ENCODE results near the gene COPS4. TPM values are rescaled to one million over a fixed set of nuclear protein-coding genes. Genes with fewer than 3 reads are reported as not detected.

The COPS4 gene
- total and polyA plus RNA-seq, 10 of the 15 experiments (the other 5 are each of a cell fraction or from before 2014, with no cell fraction given) = 34.2 to 159 (median 66.7) TPM

DNA sequence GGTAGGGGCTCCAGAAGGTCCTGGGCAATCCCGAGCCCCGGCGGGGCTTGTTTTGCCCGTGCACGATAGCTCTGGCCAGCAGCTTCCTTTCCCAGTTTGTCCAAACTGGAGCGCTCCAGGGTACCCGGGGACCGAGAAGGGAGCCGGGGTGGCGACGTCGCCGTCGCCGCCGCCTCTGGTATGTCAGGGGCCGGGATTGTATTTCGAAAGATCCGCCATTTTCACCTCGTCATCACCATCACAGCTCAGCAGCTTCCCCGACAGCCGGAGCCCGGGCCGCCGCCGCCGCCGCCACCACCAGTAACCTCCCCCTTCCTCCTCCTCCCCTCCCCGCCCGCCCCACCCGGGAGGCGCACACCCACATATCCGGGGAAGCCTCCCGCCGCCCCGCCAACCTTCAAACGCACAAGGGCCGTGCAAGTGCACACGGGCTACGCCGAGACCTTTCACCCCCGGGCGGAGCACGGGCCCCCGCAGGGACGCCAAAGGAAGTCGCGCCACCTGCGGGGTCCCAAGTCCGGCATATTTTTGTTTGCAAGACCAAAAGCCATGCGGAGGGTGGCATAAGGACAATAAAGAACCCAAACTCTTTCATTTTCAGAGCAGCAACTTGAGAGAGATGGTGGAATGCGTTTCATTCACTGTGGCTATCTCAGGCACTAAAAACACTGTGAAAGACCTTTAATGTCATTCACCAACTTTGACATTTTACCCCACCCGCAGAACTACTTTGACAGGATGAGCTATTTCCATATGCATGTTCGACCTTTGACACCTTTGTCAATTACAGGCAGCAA is 24.3 kb upstream of the COPS4 start, which contains the start of gene LIN54 (continued):
- TF ChIP-seq ZNF274 (IDR thresholded peaks at IDR 0.05; ENCODE audit: insufficient read depth, insufficient read length) (no peak), HDGF (IDR thresholded peaks at IDR 0.05) (0 out of 2 replicates have a peak, but pooled peaks have one; percentile 51), NFIC (IDR thresholded peaks at IDR 0.05; ENCODE audit: low read depth, low read length) (no peak), IRF4 (IDR thresholded peaks at IDR 0.05; ENCODE audit: low read depth, low read length) (no peak), BHLHE40 (IDR thresholded peaks at IDR 0.05; ENCODE audit: borderline replicate concordance in 1 of 2, low read depth in 2 of 2, low read length in 1 of 2) (peak in 1 of 2 experiments; percentile 71; a peak in 1 of 4 replicates), MYC (IDR thresholded peaks at IDR 0.05; ENCODE audit: insufficient read depth, insufficient read length, insufficient replicate concordance, low read length, severe bottlenecking) (no peak), SRF (IDR thresholded peaks at IDR 0.05; ENCODE audit: low read depth in 2 of 2, low read length in 2 of 2) (no peak), BRCA1 (IDR thresholded peaks at IDR 0.05; ENCODE audit: low read depth, low read length) (no peak)
- TF ChIP-seq, protein P1, sequence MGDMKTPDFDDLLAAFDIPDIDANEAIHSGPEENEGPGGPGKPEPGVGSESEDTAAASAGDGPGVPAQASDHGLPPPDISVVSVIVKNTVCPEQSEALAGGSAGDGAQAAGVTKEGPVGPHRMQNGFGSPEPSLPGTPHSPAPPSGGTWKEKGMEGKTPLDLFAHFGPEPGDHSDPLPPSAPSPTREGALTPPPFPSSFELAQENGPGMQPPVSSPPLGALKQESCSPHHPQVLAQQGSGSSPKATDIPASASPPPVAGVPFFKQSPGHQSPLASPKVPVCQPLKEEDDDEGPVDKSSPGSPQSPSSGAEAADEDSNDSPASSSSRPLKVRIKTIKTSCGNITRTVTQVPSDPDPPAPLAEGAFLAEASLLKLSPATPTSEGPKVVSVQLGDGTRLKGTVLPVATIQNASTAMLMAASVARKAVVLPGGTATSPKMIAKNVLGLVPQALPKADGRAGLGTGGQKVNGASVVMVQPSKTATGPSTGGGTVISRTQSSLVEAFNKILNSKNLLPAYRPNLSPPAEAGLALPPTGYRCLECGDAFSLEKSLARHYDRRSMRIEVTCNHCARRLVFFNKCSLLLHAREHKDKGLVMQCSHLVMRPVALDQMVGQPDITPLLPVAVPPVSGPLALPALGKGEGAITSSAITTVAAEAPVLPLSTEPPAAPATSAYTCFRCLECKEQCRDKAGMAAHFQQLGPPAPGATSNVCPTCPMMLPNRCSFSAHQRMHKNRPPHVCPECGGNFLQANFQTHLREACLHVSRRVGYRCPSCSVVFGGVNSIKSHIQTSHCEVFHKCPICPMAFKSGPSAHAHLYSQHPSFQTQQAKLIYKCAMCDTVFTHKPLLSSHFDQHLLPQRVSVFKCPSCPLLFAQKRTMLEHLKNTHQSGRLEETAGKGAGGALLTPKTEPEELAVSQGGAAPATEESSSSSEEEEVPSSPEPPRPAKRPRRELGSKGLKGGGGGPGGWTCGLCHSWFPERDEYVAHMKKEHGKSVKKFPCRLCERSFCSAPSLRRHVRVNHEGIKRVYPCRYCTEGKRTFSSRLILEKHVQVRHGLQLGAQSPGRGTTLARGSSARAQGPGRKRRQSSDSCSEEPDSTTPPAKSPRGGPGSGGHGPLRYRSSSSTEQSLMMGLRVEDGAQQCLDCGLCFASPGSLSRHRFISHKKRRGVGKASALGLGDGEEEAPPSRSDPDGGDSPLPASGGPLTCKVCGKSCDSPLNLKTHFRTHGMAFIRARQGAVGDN (IDR thresholded peaks at IDR 0.05) = no peak
- TF ChIP-seq, protein P2, sequence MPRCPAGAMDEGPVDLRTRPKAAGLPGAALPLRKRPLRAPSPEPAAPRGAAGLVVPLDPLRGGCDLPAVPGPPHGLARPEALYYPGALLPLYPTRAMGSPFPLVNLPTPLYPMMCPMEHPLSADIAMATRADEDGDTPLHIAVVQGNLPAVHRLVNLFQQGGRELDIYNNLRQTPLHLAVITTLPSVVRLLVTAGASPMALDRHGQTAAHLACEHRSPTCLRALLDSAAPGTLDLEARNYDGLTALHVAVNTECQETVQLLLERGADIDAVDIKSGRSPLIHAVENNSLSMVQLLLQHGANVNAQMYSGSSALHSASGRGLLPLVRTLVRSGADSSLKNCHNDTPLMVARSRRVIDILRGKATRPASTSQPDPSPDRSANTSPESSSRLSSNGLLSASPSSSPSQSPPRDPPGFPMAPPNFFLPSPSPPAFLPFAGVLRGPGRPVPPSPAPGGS (IDR thresholded peaks at IDR 0.05; ENCODE audit: borderline replicate concordance, insufficient read depth, low read depth, low read length, poor library complexity, severe bottlenecking) = no peak
- TF ChIP-seq, protein P3, sequence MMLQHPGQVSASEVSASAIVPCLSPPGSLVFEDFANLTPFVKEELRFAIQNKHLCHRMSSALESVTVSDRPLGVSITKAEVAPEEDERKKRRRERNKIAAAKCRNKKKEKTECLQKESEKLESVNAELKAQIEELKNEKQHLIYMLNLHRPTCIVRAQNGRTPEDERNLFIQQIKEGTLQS (IDR thresholded peaks at IDR 0.05; ENCODE audit: borderline replicate concordance, extremely low read depth, low read depth, low read length) = no peak
- TF ChIP-seq, protein P4, sequence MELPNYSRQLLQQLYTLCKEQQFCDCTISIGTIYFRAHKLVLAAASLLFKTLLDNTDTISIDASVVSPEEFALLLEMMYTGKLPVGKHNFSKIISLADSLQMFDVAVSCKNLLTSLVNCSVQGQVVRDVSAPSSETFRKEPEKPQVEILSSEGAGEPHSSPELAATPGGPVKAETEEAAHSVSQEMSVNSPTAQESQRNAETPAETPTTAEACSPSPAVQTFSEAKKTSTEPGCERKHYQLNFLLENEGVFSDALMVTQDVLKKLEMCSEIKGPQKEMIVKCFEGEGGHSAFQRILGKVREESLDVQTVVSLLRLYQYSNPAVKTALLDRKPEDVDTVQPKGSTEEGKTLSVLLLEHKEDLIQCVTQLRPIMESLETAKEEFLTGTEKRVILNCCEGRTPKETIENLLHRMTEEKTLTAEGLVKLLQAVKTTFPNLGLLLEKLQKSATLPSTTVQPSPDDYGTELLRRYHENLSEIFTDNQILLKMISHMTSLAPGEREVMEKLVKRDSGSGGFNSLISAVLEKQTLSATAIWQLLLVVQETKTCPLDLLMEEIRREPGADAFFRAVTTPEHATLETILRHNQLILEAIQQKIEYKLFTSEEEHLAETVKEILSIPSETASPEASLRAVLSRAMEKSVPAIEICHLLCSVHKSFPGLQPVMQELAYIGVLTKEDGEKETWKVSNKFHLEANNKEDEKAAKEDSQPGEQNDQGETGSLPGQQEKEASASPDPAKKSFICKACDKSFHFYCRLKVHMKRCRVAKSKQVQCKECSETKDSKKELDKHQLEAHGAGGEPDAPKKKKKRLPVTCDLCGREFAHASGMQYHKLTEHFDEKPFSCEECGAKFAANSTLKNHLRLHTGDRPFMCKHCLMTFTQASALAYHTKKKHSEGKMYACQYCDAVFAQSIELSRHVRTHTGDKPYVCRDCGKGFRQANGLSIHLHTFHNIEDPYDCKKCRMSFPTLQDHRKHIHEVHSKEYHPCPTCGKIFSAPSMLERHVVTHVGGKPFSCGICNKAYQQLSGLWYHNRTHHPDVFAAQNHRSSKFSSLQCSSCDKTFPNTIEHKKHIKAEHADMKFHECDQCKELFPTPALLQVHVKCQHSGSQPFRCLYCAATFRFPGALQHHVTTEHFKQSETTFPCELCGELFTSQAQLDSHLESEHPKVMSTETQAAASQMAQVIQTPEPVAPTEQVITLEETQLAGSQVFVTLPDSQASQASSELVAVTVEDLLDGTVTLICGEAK (IDR thresholded peaks at IDR 0.05; ENCODE audit: borderline replicate concordance) = no peak
- TF ChIP-seq, protein P5, sequence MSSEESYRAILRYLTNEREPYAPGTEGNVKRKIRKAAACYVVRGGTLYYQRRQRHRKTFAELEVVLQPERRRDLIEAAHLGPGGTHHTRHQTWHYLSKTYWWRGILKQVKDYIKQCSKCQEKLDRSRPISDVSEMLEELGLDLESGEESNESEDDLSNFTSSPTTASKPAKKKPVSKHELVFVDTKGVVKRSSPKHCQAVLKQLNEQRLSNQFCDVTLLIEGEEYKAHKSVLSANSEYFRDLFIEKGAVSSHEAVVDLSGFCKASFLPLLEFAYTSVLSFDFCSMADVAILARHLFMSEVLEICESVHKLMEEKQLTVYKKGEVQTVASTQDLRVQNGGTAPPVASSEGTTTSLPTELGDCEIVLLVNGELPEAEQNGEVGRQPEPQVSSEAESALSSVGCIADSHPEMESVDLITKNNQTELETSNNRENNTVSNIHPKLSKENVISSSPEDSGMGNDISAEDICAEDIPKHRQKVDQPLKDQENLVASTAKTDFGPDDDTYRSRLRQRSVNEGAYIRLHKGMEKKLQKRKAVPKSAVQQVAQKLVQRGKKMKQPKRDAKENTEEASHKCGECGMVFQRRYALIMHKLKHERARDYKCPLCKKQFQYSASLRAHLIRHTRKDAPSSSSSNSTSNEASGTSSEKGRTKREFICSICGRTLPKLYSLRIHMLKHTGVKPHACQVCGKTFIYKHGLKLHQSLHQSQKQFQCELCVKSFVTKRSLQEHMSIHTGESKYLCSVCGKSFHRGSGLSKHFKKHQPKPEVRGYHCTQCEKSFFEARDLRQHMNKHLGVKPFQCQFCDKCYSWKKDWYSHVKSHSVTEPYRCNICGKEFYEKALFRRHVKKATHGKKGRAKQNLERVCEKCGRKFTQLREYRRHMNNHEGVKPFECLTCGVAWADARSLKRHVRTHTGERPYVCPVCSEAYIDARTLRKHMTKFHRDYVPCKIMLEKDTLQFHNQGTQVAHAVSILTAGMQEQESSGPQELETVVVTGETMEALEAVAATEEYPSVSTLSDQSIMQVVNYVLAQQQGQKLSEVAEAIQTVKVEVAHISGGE (CRISPR knock-in tag; IDR thresholded peaks at IDR 0.05) = no peak

Data from GM12878 (cell line).